Measurements from ENCODE around the gene PSMD4. TPM values are rescaled to one million over a fixed set of nuclear protein-coding genes. Genes with fewer than 3 reads are reported as not detected.
"Not testable (repeated sequence)": the region's sequence is repeated elsewhere in the genome, so short reads cannot be mapped to it uniquely, and the experiment has no call there.

PSMD4 gene
- polyA plus RNA-seq, 1 donor (not counting 4 experiments of a cell fraction or from before 2014, with no cell fraction given), result 219 TPM

DNA sequence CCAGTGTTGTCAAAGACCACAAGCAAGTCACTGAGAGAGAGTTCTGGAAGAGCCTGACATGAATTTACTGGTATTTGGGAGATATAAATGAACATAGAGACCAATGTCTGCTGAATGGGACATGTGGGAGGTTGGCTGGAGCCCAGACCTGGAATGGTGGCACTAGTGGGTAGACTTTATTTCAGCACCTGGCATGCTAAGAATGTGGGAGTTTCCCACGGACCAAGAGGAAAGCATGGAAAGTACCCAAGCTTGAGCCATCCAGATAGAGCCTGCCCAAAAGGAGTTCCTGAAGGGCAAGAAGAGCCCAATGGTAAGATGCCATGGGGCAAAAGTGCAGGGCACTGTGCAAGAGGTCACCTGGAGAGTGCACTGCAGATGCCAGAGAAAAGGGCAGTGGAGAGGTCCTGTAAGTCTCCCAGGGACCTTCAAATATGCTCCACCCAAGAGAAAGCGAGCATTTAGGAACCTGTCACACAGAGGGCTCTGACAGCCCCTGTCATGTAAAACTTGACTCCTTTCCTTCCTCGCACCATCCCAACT is 19.5 kb downstream of the PSMD4 start:
- no peak overlapping the region for H3K4me2 ChIP-seq (ENCODE audit: control insufficient read depth, extremely low read depth, insufficient read depth, low read depth, low read length)
- H3K36me3 ChIP-seq (ENCODE audit: control insufficient read depth in 2 of 2, extremely low read depth in 1 of 2, insufficient read depth in 2 of 2, low read length in 2 of 2), result peaks cover 4 to 8% of the 10 kb centered on the region in 2 experiments
- H3K9ac ChIP-seq (ENCODE audit: control insufficient read depth, extremely low read depth, insufficient read depth, low read length), result no peak overlapping the region
- no peaks in the 10 kb centered on the region for H3K9me3 ChIP-seq (ENCODE audit: control insufficient read depth, low read depth, low read length)
- DNase-seq (ENCODE audit: low read depth, low spot score) (no peak), FAIRE-seq (no peak)
- H4K20me1 ChIP-seq (ENCODE audit: control insufficient read depth, extremely low read depth, insufficient read depth, low read length), result no peaks in the 10 kb centered on the region
- H3K4me1 ChIP-seq (ENCODE audit: control insufficient read depth, extremely low read depth, insufficient read depth, low read length), result no peaks in the 10 kb centered on the region
- no peaks in the 10 kb centered on the region for H3K79me2 ChIP-seq (ENCODE audit: control insufficient read depth, insufficient read depth, low read length)
- dilution Hi-C loops (cut with MboI; ENCODE audit: extremely low pct_ligation_motif_present, low sequenced_read_pairs), result no loop called here
- no peak overlapping the region for H3K4me3 ChIP-seq (ENCODE audit: control insufficient read depth in 2 of 3, extremely low read depth in 1 of 3, insufficient read depth in 2 of 3, low read depth in 1 of 3, low read length in 3 of 3)
- TF ChIP-seq, protein P1, sequence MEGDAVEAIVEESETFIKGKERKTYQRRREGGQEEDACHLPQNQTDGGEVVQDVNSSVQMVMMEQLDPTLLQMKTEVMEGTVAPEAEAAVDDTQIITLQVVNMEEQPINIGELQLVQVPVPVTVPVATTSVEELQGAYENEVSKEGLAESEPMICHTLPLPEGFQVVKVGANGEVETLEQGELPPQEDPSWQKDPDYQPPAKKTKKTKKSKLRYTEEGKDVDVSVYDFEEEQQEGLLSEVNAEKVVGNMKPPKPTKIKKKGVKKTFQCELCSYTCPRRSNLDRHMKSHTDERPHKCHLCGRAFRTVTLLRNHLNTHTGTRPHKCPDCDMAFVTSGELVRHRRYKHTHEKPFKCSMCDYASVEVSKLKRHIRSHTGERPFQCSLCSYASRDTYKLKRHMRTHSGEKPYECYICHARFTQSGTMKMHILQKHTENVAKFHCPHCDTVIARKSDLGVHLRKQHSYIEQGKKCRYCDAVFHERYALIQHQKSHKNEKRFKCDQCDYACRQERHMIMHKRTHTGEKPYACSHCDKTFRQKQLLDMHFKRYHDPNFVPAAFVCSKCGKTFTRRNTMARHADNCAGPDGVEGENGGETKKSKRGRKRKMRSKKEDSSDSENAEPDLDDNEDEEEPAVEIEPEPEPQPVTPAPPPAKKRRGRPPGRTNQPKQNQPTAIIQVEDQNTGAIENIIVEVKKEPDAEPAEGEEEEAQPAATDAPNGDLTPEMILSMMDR (optimal IDR thresholded peaks at IDR 0.05 in 1 of 3, IDR thresholded peaks at IDR 0.05 in 1 of 3, conservative IDR thresholded peaks at IDR 0.05 in 1 of 3; ENCODE audit: extremely low read depth in 1 of 3, insufficient read depth in 2 of 3, low read length in 3 of 3), result no peak
- TF ChIP-seq EZH2 (IDR thresholded peaks at IDR 0.05; ENCODE audit: low read length), result no peak
- no peak overlapping the region for H3K27ac ChIP-seq (ENCODE audit: control insufficient read depth, insufficient read depth, low read length)
- H2AFZ ChIP-seq (ENCODE audit: control insufficient read depth, low read length), result no peak overlapping the region
- no peaks in the 10 kb centered on the region for H3K9me1 ChIP-seq (ENCODE audit: control insufficient read depth, extremely low read depth, insufficient read depth, low read length)
- no peaks in the 10 kb centered on the region for H3K27me3 ChIP-seq (ENCODE audit: control insufficient read depth, extremely low read depth, insufficient read depth, low read length)

DNA sequence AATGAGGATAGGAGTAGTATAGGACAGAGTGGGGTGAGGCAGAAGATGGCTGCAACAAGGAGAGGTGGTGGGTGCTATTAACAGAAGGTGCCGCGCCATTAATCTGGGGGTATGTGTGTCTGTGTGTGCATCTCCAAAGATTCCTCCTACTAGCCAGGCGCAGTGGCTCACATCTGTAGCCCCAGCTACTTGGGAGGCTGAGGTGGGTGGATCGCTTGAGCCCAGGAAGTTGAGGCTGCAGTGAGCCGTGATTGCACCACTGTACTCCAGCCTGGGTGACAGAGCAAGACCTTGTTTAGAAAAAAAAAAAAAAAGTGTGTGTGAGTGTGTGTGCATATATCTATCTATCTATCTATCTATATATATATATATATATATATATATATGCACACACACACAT is 20.8 kb downstream of the PSMD4 start:
- dilution Hi-C loops (cut with MboI; ENCODE audit: extremely low pct_ligation_motif_present, low sequenced_read_pairs); H3K4me2 ChIP-seq (ENCODE audit: control insufficient read depth, extremely low read depth, insufficient read depth, low read depth, low read length): not testable (repeated sequence)

DNA sequence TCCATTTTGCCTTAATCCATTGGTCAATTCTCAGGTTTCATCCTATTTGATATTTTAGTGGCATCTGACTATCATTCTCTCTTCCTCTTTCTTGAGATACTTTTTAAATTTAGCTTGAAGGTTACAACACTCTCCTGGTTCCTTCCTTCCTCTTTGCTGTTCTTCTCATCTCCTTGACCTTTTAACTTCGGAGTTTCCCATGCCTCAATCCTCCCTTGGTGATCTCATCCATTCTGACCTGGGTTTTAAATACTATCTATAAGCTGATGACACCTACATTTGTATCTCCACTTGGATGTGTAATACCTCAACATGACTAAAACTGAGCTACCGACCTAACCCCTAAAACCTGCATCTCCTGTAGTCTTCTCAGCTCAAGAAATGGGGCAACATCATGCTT is 22.7 kb downstream of the PSMD4 start:
- no peaks in the 10 kb centered on the region for H3K4me1 ChIP-seq (ENCODE audit: control insufficient read depth, extremely low read depth, insufficient read depth, low read length)
- no peaks in the 10 kb centered on the region for H3K9me3 ChIP-seq (ENCODE audit: control insufficient read depth, low read depth, low read length)
- H3K36me3 ChIP-seq (ENCODE audit: control insufficient read depth in 2 of 2, extremely low read depth in 1 of 2, insufficient read depth in 2 of 2, low read length in 2 of 2), result no peaks in the 10 kb centered on the region
- H3K79me2 ChIP-seq (ENCODE audit: control insufficient read depth, insufficient read depth, low read length), result no peaks in the 10 kb centered on the region
- dilution Hi-C loops (cut with MboI; ENCODE audit: extremely low pct_ligation_motif_present, low sequenced_read_pairs), result no loop called here
- DNase-seq (ENCODE audit: low read depth, low spot score), result no peak
- no peak overlapping the region for H2AFZ ChIP-seq (ENCODE audit: control insufficient read depth, low read length)
- no peak for FAIRE-seq
- H3K9ac ChIP-seq (ENCODE audit: control insufficient read depth, extremely low read depth, insufficient read depth, low read length), result no peak overlapping the region
- no peak overlapping the region for H3K4me2 ChIP-seq (ENCODE audit: control insufficient read depth, extremely low read depth, insufficient read depth, low read depth, low read length)
- H3K4me3 ChIP-seq (ENCODE audit: control insufficient read depth in 2 of 3, extremely low read depth in 1 of 3, insufficient read depth in 2 of 3, low read depth in 1 of 3, low read length in 3 of 3), result no peak overlapping the region
- TF ChIP-seq, protein P1 (optimal IDR thresholded peaks at IDR 0.05 in 1 of 3, IDR thresholded peaks at IDR 0.05 in 1 of 3, conservative IDR thresholded peaks at IDR 0.05 in 1 of 3; ENCODE audit: extremely low read depth in 1 of 3, insufficient read depth in 2 of 3, low read length in 3 of 3), result no peak
- no peak for TF ChIP-seq EZH2 (IDR thresholded peaks at IDR 0.05; ENCODE audit: low read length)
- H3K9me1 ChIP-seq (ENCODE audit: control insufficient read depth, extremely low read depth, insufficient read depth, low read length), result no peaks in the 10 kb centered on the region
- no peaks in the 10 kb centered on the region for H3K27me3 ChIP-seq (ENCODE audit: control insufficient read depth, extremely low read depth, insufficient read depth, low read length)
- no peaks in the 10 kb centered on the region for H4K20me1 ChIP-seq (ENCODE audit: control insufficient read depth, extremely low read depth, insufficient read depth, low read length)
- no peak overlapping the region for H3K27ac ChIP-seq (ENCODE audit: control insufficient read depth, insufficient read depth, low read length)

More for the DNA sequence above, 20.8 kb downstream of the PSMD4 start:
- H3K27ac ChIP-seq (ENCODE audit: control insufficient read depth, insufficient read depth, low read length); H3K27me3 ChIP-seq (ENCODE audit: control insufficient read depth, extremely low read depth, insufficient read depth, low read length); H3K36me3 ChIP-seq (ENCODE audit: control insufficient read depth in 2 of 2, extremely low read depth in 1 of 2, insufficient read depth in 2 of 2, low read length in 2 of 2); H3K9me1 ChIP-seq (ENCODE audit: control insufficient read depth, extremely low read depth, insufficient read depth, low read length); H4K20me1 ChIP-seq (ENCODE audit: control insufficient read depth, extremely low read depth, insufficient read depth, low read length); H3K9me3 ChIP-seq (ENCODE audit: control insufficient read depth, low read depth, low read length); H3K79me2 ChIP-seq (ENCODE audit: control insufficient read depth, insufficient read depth, low read length); FAIRE-seq; H2AFZ ChIP-seq (ENCODE audit: control insufficient read depth, low read length); H3K4me1 ChIP-seq (ENCODE audit: control insufficient read depth, extremely low read depth, insufficient read depth, low read length); DNase-seq (ENCODE audit: low read depth, low spot score); H3K4me3 ChIP-seq (ENCODE audit: control insufficient read depth in 2 of 3, extremely low read depth in 1 of 3, insufficient read depth in 2 of 3, low read depth in 1 of 3, low read length in 3 of 3); H3K9ac ChIP-seq (ENCODE audit: control insufficient read depth, extremely low read depth, insufficient read depth, low read length): not testable (repeated sequence)
